Type B pancreatic cell (in vitro differentiated cells): ENCODE data around the gene ZNF487. TPM values are rescaled to one million over a fixed set of nuclear protein-coding genes. Genes with fewer than 3 reads are reported as not detected.

ENCODE experiments used
- DNase-seq: peaks from one replicate; pipeline ENCODE4 v3.0.0; 2021; ENCODE audit warnings: mixed read lengths; ENCODE audit not compliant: unreplicated experiment; ENCODE audit errors: extremely low spot score
- H3K27ac Mint-ChIP-seq: 2 replicates; pipeline ENCODE4 v1.8.0; 2021; ENCODE audit warnings: mild to moderate bottlenecking, mixed read lengths
- H3K27me3 Mint-ChIP-seq: 2 replicates; pipeline ENCODE4 v1.8.0; 2021; ENCODE audit warnings: mixed read lengths
- H3K36me3 Mint-ChIP-seq: 2 replicates; pipeline ENCODE4 v1.8.0; 2021; ENCODE audit warnings: mixed read lengths
- H3K4me1 Mint-ChIP-seq: one replicate; pipeline ENCODE4 v1.8.0; 2021; ENCODE audit warnings: mixed read lengths; ENCODE audit not compliant: unreplicated experiment
- H3K4me3 Mint-ChIP-seq: 2 replicates; pipeline ENCODE4 v1.8.0; 2021; ENCODE audit warnings: mild to moderate bottlenecking, mixed read lengths
- H3K9me3 Mint-ChIP-seq: 2 replicates; pipeline ENCODE4 v1.8.0; 2021; ENCODE audit warnings: mixed read lengths
- total RNA-seq: library from RNA; stranded (reverse); gene quantifications from 2 replicates; pipeline ENCODE4 v1.2.1, GENCODE V29; 2021; ENCODE audit warnings: low replicate concordance
- TF ChIP-seq, protein P1 (sequence below): fragments of 200-600 bp; sonication (generic); conservative IDR thresholded peaks from 2 replicates; pipeline ENCODE4 v1.5.0; 2021; ENCODE audit warnings: antibody characterized with exemption, mild to moderate bottlenecking

The ZNF487 gene
- total RNA-seq, 1 donor from 2014 or later = 6.4 TPM

DNA sequence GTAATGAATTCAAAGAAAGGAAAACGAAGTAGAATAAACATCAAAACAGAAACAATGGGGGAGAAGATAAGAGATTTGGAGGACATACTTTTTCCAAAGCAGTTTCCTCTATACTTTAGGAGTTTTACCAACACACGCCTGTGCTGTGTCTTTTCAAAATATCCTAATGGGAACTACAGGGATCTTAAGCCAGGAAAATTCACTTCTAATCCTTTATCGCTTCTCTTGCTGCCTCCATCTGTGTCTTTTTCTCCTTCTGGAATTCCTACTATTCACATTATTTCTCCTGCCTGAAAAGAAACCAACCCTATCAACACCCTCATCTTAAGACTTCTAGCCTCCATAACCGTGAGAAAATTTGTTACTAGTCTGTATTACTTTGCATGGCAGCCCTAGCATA, 34.7 kb upstream of the ZNF487 start:
- Mint-ChIP-seq H3K27ac (peak overlapping the region; percentile 19), H3K4me1 (peaks cover 46% of the 10 kb centered on the region), H3K27me3 (no peaks in the 10 kb centered on the region), H3K4me3 (peak overlapping the region; percentile 2), H3K9me3 (no peaks in the 10 kb centered on the region), H3K36me3 (peaks cover 18% of the 10 kb centered on the region)
- TF ChIP-seq, protein P1, sequence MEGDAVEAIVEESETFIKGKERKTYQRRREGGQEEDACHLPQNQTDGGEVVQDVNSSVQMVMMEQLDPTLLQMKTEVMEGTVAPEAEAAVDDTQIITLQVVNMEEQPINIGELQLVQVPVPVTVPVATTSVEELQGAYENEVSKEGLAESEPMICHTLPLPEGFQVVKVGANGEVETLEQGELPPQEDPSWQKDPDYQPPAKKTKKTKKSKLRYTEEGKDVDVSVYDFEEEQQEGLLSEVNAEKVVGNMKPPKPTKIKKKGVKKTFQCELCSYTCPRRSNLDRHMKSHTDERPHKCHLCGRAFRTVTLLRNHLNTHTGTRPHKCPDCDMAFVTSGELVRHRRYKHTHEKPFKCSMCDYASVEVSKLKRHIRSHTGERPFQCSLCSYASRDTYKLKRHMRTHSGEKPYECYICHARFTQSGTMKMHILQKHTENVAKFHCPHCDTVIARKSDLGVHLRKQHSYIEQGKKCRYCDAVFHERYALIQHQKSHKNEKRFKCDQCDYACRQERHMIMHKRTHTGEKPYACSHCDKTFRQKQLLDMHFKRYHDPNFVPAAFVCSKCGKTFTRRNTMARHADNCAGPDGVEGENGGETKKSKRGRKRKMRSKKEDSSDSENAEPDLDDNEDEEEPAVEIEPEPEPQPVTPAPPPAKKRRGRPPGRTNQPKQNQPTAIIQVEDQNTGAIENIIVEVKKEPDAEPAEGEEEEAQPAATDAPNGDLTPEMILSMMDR = no peak
- no peak for DNase-seq

DNA sequence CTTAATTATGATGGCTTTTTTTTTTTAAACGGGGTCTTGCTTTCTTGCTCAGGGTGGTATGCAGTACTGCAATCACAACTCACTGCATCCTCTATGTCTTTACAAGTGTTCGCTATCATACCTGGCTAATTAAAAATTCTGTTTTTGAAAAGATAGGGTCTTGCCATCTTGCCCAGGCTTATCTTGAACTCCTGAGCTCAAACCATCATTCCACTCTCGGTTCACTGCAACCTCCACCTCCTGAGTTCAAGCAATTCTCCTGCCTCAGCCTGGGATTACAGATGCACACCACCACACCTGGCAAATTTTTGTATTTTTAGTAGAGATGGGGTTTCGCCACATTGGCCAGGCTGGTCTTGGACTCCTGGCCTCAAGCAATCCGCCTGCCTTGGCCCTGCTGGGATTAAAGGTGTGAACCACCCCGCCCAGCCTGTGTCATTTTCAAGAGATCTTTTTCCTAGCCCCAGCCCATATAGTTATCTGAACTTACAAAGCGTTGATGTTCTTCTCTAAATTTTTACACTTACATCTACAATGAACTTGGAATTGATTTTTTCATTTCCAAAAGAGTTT, 33.9 kb upstream of the ZNF487 start:
- no peaks in the 10 kb centered on the region for H3K27me3 Mint-ChIP-seq
- H3K4me3 Mint-ChIP-seq = peak overlapping the region; percentile 61
- peaks cover 18% of the 10 kb centered on the region for H3K36me3 Mint-ChIP-seq
- H3K4me1 Mint-ChIP-seq = peaks cover 46% of the 10 kb centered on the region
- no peaks in the 10 kb centered on the region for H3K9me3 Mint-ChIP-seq
- H3K27ac Mint-ChIP-seq = peak overlapping the region; percentile 83
- TF ChIP-seq, protein P1 = no peak
- no peak for DNase-seq

GRCh38 chr10:43403911-43404703, 32.8 kb upstream of the ZNF487 start:
- peaks cover 18% of the 10 kb centered on the region for H3K36me3 Mint-ChIP-seq
- H3K9me3 Mint-ChIP-seq = no peaks in the 10 kb centered on the region
- H3K27me3 Mint-ChIP-seq = no peaks in the 10 kb centered on the region
- no peak for DNase-seq
- TF ChIP-seq, protein P1 = no peak
- peak overlapping the region; percentile 71 for H3K4me3 Mint-ChIP-seq
- peak overlapping the region; percentile 85 for H3K27ac Mint-ChIP-seq
- H3K4me1 Mint-ChIP-seq = peaks cover 46% of the 10 kb centered on the region

DNA sequence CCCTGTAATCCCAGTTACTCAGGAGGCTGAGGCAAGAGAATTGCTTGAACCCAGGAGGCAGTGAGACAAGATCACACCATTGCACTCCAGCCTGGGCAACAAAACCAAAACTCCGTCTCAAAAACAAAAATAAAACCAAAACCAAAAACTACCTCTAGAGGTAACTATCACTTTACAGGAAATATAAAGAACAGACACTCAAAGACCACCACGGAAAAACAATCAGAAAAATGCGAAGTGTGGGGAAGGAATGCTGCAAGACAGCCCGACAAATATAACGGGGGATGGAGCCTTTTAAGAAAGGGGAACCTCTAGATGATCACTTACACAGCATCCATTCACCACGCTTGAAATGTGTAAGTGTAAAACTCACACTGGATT, 32.2 kb upstream of the ZNF487 start:
- H3K4me1 Mint-ChIP-seq = peaks cover 45% of the 10 kb centered on the region
- no peaks in the 10 kb centered on the region for H3K27me3 Mint-ChIP-seq

GRCh38 chr10:43407148-43407575, 29.7 kb upstream of the ZNF487 start:
- peak overlapping the region; percentile 99 for H3K4me3 Mint-ChIP-seq
- H3K27ac Mint-ChIP-seq = peak overlapping the region; percentile 100
- no peaks in the 10 kb centered on the region for H3K27me3 Mint-ChIP-seq
- H3K36me3 Mint-ChIP-seq = peaks cover 12% of the 10 kb centered on the region
- peaks cover 27% of the 10 kb centered on the region for H3K4me1 Mint-ChIP-seq
- TF ChIP-seq, protein P1 = no peak
- H3K9me3 Mint-ChIP-seq = no peaks in the 10 kb centered on the region
- peak; percentile 80 for DNase-seq

More for the DNA sequence above, 32.2 kb upstream of the ZNF487 start:
- H3K27ac Mint-ChIP-seq = peak overlapping the region; percentile 85
- peaks cover 13% of the 10 kb centered on the region for H3K36me3 Mint-ChIP-seq
- TF ChIP-seq, protein P1 = no peak
- no peaks in the 10 kb centered on the region for H3K9me3 Mint-ChIP-seq
- peak overlapping the region; percentile 71 for H3K4me3 Mint-ChIP-seq
- no peak for DNase-seq
